B cell (primary cell): ENCODE measurements around the gene TRIM44. TPM values are rescaled to one million over a fixed set of nuclear protein-coding genes. Genes with fewer than 3 reads are reported as not detected.

Source experiments
- ATAC-seq: fragments of 200-7000 bp; cut with Tn5 transposase; one replicate; pipeline ENCODE4 v1.10.0; 2021; ENCODE audit warnings: low read depth, mild to moderate bottlenecking, moderate number of reproducible peaks, moderate library complexity
- CTCF ChIA-PET: fragments of 350-600 bp; sonication (Branson Sonifier 250); formaldehyde crosslinking; loops from one replicate; lab custom pipeline; 2021; ENCODE audit warnings: antibody characterized with exemption, inconsistent platforms; lab: Charles Lee
- POLR2A ChIA-PET: fragments of 350-600 bp; sonication (Branson Sonifier 250); formaldehyde crosslinking; loops from one replicate; lab custom pipeline; 2021; ENCODE audit warnings: antibody characterized with exemption; lab: Charles Lee
- DNase-seq: peaks from one replicate; pipeline ENCODE4 v3.0.0; 2013
- H2AFZ ChIP-seq: 2 replicates; pipeline ENCODE4 v1.6.1; 2012; ENCODE audit warnings: mild to moderate bottlenecking, low read depth, low read length; ENCODE audit not compliant: insufficient read depth, poor library complexity, severe bottlenecking
- H3K27ac ChIP-seq, 2 donors: 1 replicate in 1 of 2; 2 replicates in 1 of 2; pipeline ENCODE4 v1.5.1; 2012 to 2013; ENCODE audit warnings: low read length in 2 of 2, mild to moderate bottlenecking in 2 of 2, moderate library complexity in 1 of 2
- H3K27me3 ChIP-seq, 4 experiments: fragments of 200-600 bp in 1 of 4; sonication (generic) in 1 of 4; replicated peaks in 1 of 4; 1 replicate in 2 of 4; 2 replicates in 2 of 4; pipeline versions ENCODE4 v1.6.1 to v1.7.0; 2013 to 2016; ENCODE audit warnings: low read length in 3 of 4, mild to moderate bottlenecking in 2 of 4, mixed read lengths in 1 of 4, moderate library complexity in 1 of 4; ENCODE audit not compliant: insufficient read depth in 4 of 4, control insufficient read depth in 3 of 4; ENCODE audit errors: control extremely low read depth in 1 of 4
- H3K36me3 ChIP-seq, 2 experiments: replicated peaks in 1 of 2; 1 replicate in 1 of 2; 2 replicates in 1 of 2; pipeline versions ENCODE4 v1.6.1 to v1.7.1; 2013; ENCODE audit warnings: low read length in 1 of 2; ENCODE audit not compliant: insufficient read depth in 2 of 2, control insufficient read depth in 1 of 2; ENCODE audit errors: control extremely low read depth in 1 of 2, extremely low read depth in 1 of 2
- H3K4me1 ChIP-seq, 2 donors: fragments of 200-600 bp in 1 of 2; sonication (generic) in 1 of 2; 1 replicate in 1 of 2; 2 replicates in 1 of 2; pipeline versions ENCODE4 v1.5.1 to v1.6.1; 2013 to 2017; ENCODE audit warnings: low read length in 2 of 2; ENCODE audit not compliant: control insufficient read depth in 2 of 2, insufficient read depth in 2 of 2
- H3K4me2 ChIP-seq: replicated peaks from 2 replicates; pipeline ENCODE3; 2012; ENCODE audit warnings: mild to moderate bottlenecking, low read depth, low read length; ENCODE audit not compliant: poor library complexity, severe bottlenecking
- H3K4me3 ChIP-seq, 5 experiments: fragments of 200-600 bp in 1 of 5; sonication (generic) in 1 of 5; 1 replicate in 3 of 5; 2 replicates in 2 of 5; pipeline versions ENCODE4 v1.5.1 to v1.7.0; 2011 to 2016; ENCODE audit warnings: low read length in 4 of 5, mild to moderate bottlenecking in 4 of 5, low read depth in 2 of 5, control low read depth in 1 of 5, moderate library complexity in 1 of 5; ENCODE audit not compliant: insufficient read depth in 1 of 5; ENCODE audit errors: control extremely low read depth in 1 of 5, extremely low read depth in 1 of 5
- H3K79me2 ChIP-seq: fragments of 200-600 bp; sonication (generic); one replicate; pipeline ENCODE4 v1.6.0; 2016; ENCODE audit warnings: low read length; ENCODE audit not compliant: control insufficient read depth, insufficient read depth
- H3K9ac ChIP-seq: fragments of 200-600 bp; sonication (generic); 2 replicates; pipeline ENCODE4 v1.6.1; 2017; ENCODE audit warnings: mild to moderate bottlenecking, low read length, moderate library complexity
- H3K9me3 ChIP-seq, 3 donors: one replicate each; pipeline versions ENCODE4 v1.6.1 to v1.7.1; 2013; ENCODE audit warnings: low read length in 2 of 3; ENCODE audit not compliant: control insufficient read depth in 2 of 3, insufficient read depth in 1 of 3; ENCODE audit errors: control extremely low read depth in 1 of 3
- H4K20me1 ChIP-seq: 2 replicates; pipeline ENCODE4 v1.6.0; 2012; ENCODE audit warnings: mild to moderate bottlenecking, low read length; ENCODE audit not compliant: insufficient read depth, control insufficient read depth, poor library complexity, severe bottlenecking
- H3K27ac Mint-ChIP-seq: one replicate; pipeline ENCODE4 v1.8.0; 2021; ENCODE audit warnings: mixed read lengths
- H3K27me3 Mint-ChIP-seq: one replicate; pipeline ENCODE4 v1.8.0; 2021; ENCODE audit warnings: mixed read lengths
- H3K4me1 Mint-ChIP-seq: one replicate; pipeline ENCODE4 v1.8.0; 2021; ENCODE audit warnings: mixed read lengths
- H3K4me3 Mint-ChIP-seq: one replicate; pipeline ENCODE4 v1.8.0; 2021; ENCODE audit warnings: mixed read lengths
- H3K9me3 Mint-ChIP-seq: one replicate; pipeline ENCODE4 v1.8.0; 2022; ENCODE audit warnings: mixed read lengths; ENCODE audit not compliant: insufficient read depth
- CTCF ChIP-seq: fragments of 200-600 bp; IDR thresholded peaks from one replicate; pipeline ENCODE4 v1.8.0; 2022; ENCODE audit warnings: antibody characterized with exemption, mild to moderate bottlenecking
- EZH2 ChIP-seq: IDR thresholded peaks from 2 replicates; pipeline ENCODE4 v1.6.1; 2012; ENCODE audit warnings: borderline replicate concordance, low read depth, mild to moderate bottlenecking, moderate library complexity, low read length; ENCODE audit not compliant: insufficient read depth, poor library complexity, severe bottlenecking
- WGBS: methylation state at CpG from one replicate; pipeline ENCODE4 v1.1.5; 2013; ENCODE audit warnings: missing lambda C conversion rate; ENCODE audit not compliant: insufficient coverage; 5-methylcytosine and 5-hydroxymethylcytosine counted together
- intact Hi-C: fragments of 100-400 bp; cut with micrococcal nuclease; formaldehyde crosslinking; loops from one replicate; pipeline ENCODE4 v1.10.0; 2022
- polyA plus RNA-seq: library from polyadenylated mRNA; depleted of rRNA; stranded (reverse); fragments of >200 nt; gene quantifications from 2 replicates; pipeline ENCODE4 v1.2.3, GENCODE V29; 2012
- total RNA-seq, 2 donors: library from RNA; stranded (reverse); fragments of 120-200 nt in 1 of 2; gene quantifications; 1 replicate in 1 of 2; 2 replicates in 1 of 2; pipeline versions ENCODE4 v1.2.3 to v1.2.4, GENCODE V29; 2013 to 2022

TRIM44 gene
- total and polyA plus RNA-seq, 2 donors (not counting 1 experiment from before 2014, with no cell fraction given): 39.1 to 71.1 TPM

- 6% methylated on average over 26 of the region's 33 CpGs for WGBS
- ChIA-PET POLR2A (no interaction called here), CTCF (interaction anchor here (0.8 to 1.1 kb wide), 4 partner anchors 646 to 873 kb away, joined by 3 read pairs; no protein-coding TSS in a partner anchor)
Measured at GRCh38 chr11:35619855-35620640, 42.5 kb upstream of the TRIM44 start.

More at GRCh38 chr11:35619855-35620640, 42.5 kb upstream of the TRIM44 start:
- Mint-ChIP-seq H3K27me3 (peaks cover 56% of the 10 kb centered on the region), H3K27ac (no peak overlapping the region), H3K4me1 (peaks cover 16% of the 10 kb centered on the region), H3K9me3 (no peaks in the 10 kb centered on the region), H3K4me3 (peak overlapping the region; percentile 74)
- Histone ChIP-seq H3K9ac (peak overlapping the region; percentile 55), H3K36me3 (no peaks in the 10 kb centered on the region), H3K79me2 (no peaks in the 10 kb centered on the region), H3K4me2 (peak overlapping the region; percentile 89), H3K4me1 (peaks cover 17 to 21% of the 10 kb centered on the region in 2 donors), H4K20me1 (no peaks in the 10 kb centered on the region), H3K27ac (no peak overlapping the region), H3K4me3 (peak overlapping the region in 4 of 5 experiments; percentile 28 to 55 (median 45)), H3K9me3 (peaks cover 0 to 1% (median 0%) of the 10 kb centered on the region in 3 donors), H2AFZ (peak overlapping the region; percentile 66), H3K27me3 (peaks cover 0 to 49% (median 32%) of the 10 kb centered on the region in 4 experiments)
- intact Hi-C loops: loop anchor here (5.0 kb wide), 3 partner anchors 42 to 872 kb away; partner anchors contain the start of gene TRIM44
- ATAC-seq: no peak
- TF ChIP-seq CTCF: no peak
- TF ChIP-seq EZH2: no peak
- peak; percentile 6 for DNase-seq
